Spleen (tissue), 7 donors: Measurements from ENCODE around the gene UST.
A peak's percentile ranks its signal among the peaks of the same experiment; 100 is the strongest.

Experiments used
- POLR2AphosphoS5 ChIP-seq, 3 donors: sonication (generic); formaldehyde crosslinking; IDR thresholded peaks; one replicate each; pipeline ENCODE4 v1.5.1; 2017; ENCODE audit warnings: antibody characterized with exemption in 3 of 3
- TF ChIP-seq, protein P1 (sequence below), 11 experiments: fragments of 200-600 bp in 7 of 11; fragments of 450-650 bp in 4 of 11; sonication (generic) in 4 of 11; IDR thresholded peaks in 8 of 11; conservative IDR thresholded peaks in 3 of 11; 1 replicate in 7 of 11; 2 replicates in 4 of 11; pipeline versions ENCODE4 v1.4.0 to v1.8.0; 2016 to 2021; ENCODE audit warnings: antibody characterized with exemption in 11 of 11, inconsistent platforms in 4 of 11, mild to moderate bottlenecking in 1 of 11
- donor health status: DM: no; HTN: no; CAD: no; lungs with moderate emphysema.
- donor health status: DM: no; HTN: no; CAD: no.
- donor health status: DM: no; HTN: no; CAD: no.

DNA sequence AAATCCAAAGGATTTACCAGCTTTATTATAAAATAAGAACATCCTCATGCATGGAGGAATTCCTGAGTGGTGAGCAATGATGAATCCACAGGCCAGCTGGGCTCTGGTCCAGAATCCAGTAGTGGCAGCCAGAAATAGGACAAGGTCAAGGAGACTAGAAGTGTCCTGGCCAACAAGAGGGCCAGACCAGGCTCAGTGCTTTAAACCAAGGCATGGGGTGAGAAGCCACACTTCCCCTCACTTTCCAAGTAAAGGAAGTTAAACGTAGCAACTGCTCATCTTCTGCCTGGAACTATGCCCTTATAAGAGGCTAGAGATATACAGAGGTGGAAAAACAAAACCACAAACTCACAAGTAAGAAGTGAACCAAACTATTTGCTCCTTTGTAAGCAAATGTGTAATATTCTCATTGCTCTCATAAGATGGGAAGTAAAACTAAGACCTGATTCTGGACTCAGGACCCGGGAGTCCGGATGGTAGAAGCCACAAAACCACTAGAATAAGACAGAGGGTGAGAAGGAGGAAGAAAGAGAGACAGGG lies 253.2 kb downstream of the UST start:
- TF ChIP-seq, protein P1, sequence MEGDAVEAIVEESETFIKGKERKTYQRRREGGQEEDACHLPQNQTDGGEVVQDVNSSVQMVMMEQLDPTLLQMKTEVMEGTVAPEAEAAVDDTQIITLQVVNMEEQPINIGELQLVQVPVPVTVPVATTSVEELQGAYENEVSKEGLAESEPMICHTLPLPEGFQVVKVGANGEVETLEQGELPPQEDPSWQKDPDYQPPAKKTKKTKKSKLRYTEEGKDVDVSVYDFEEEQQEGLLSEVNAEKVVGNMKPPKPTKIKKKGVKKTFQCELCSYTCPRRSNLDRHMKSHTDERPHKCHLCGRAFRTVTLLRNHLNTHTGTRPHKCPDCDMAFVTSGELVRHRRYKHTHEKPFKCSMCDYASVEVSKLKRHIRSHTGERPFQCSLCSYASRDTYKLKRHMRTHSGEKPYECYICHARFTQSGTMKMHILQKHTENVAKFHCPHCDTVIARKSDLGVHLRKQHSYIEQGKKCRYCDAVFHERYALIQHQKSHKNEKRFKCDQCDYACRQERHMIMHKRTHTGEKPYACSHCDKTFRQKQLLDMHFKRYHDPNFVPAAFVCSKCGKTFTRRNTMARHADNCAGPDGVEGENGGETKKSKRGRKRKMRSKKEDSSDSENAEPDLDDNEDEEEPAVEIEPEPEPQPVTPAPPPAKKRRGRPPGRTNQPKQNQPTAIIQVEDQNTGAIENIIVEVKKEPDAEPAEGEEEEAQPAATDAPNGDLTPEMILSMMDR (IDR thresholded peaks at IDR 0.05 in 8 of 11, conservative IDR thresholded peaks at IDR 0.05 in 3 of 11) = no peak
- peak in 1 of 3 donors; percentile 49 for TF ChIP-seq POLR2AphosphoS5 (IDR thresholded peaks at IDR 0.05)
